Suprapubic skin (tissue), 4 donors: ENCODE measurements around the gene TEP1. TPM values are rescaled to one million over a fixed set of nuclear protein-coding genes. Genes with fewer than 3 reads are reported as not detected.
"Not testable (repeated sequence)": the region's sequence is repeated elsewhere in the genome, so short reads cannot be mapped to it uniquely, and the experiment has no call there.

ENCODE experiments used
- DNase-seq, 2 donors: peaks; one replicate each; pipeline ENCODE4 v3.0.0-alpha.2; 2019; ENCODE audit warnings: low spot score in 2 of 2
- H3K27ac ChIP-seq: fragments of 200-600 bp; sonication (generic); one replicate; pipeline ENCODE4 v1.5.1; 2019
- H3K27me3 ChIP-seq: fragments of 200-600 bp; sonication (generic); one replicate; pipeline ENCODE4 v1.5.1; 2019
- H3K36me3 ChIP-seq: fragments of 200-600 bp; sonication (generic); one replicate; pipeline ENCODE4 v1.5.1; 2019
- H3K4me1 ChIP-seq: fragments of 200-600 bp; sonication (generic); one replicate; pipeline ENCODE4 v1.5.1; 2019
- H3K4me3 ChIP-seq: fragments of 200-600 bp; sonication (generic); one replicate; pipeline ENCODE4 v1.5.1; 2019; ENCODE audit warnings: mild to moderate bottlenecking
- H3K9me3 ChIP-seq: fragments of 200-600 bp; sonication (generic); one replicate; pipeline ENCODE4 v1.5.1; 2019
- EP300 ChIP-seq: sonication (generic); formaldehyde crosslinking; IDR thresholded peaks from one replicate; pipeline ENCODE4 v1.6.1; 2017; ENCODE audit warnings: antibody characterized with exemption
- POLR2A ChIP-seq, 2 donors: fragments of 450-650 bp; IDR thresholded peaks; one replicate each; pipeline ENCODE4 v1.6.1; 2017; ENCODE audit warnings: antibody characterized with exemption in 2 of 2, mild to moderate bottlenecking in 2 of 2, moderate library complexity in 2 of 2
- POLR2AphosphoS5 ChIP-seq, 3 donors: sonication (generic); formaldehyde crosslinking; IDR thresholded peaks; one replicate each; pipeline ENCODE4 v1.6.1; 2017; ENCODE audit warnings: antibody characterized with exemption in 3 of 3
- WGBS: methylation state at CpG from one replicate; pipeline ENCODE4 v1.1.5; 2018; 5-methylcytosine and 5-hydroxymethylcytosine counted together
- total RNA-seq, 4 donors: library from RNA; depleted of rRNA; stranded (reverse); fragments of >200 nt; gene quantifications; one replicate each; pipeline ENCODE4 v1.1.0, GENCODE V29; 2016
- TF ChIP-seq, protein P1 (sequence below), 2 donors: fragments of 200-600 bp in 1 of 2; fragments of 450-650 bp in 1 of 2; sonication (generic) in 1 of 2; IDR thresholded peaks; one replicate each; pipeline ENCODE4 v1.5.1; 2016 to 2019; ENCODE audit warnings: antibody characterized with exemption in 2 of 2, mild to moderate bottlenecking in 1 of 2, moderate library complexity in 1 of 2

Gene TEP1
- total RNA-seq, 4 donors from 2014 or later, result 16.3 to 34.0 (median 25.1) TPM

DNA sequence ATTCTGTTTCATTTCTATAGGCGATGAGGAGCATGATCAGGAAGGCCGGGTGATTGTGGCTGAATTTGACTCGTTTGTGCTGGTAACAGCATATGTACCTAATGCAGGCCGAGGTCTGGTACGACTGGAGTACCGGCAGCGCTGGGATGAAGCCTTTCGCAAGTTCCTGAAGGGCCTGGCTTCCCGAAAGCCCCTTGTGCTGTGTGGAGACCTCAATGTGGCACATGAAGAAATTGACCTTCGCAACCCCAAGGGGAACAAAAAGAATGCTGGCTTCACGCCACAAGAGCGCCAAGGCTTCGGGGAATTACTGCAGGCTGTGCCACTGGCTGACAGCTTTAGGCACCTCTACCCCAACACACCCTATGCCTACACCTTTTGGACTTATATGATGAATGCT lies 43.7 kb upstream of the TEP1 start:
- no peak overlapping the region for H3K4me3 ChIP-seq
- H3K27me3 ChIP-seq, result no peaks in the 10 kb centered on the region
- no peak overlapping the region for H3K27ac ChIP-seq
- TF ChIP-seq EP300 (no peak), POLR2AphosphoS5 (IDR thresholded peaks at IDR 0.05) (no peak), POLR2A (IDR thresholded peaks at IDR 0.05) (no peak)
- TF ChIP-seq, protein P1, sequence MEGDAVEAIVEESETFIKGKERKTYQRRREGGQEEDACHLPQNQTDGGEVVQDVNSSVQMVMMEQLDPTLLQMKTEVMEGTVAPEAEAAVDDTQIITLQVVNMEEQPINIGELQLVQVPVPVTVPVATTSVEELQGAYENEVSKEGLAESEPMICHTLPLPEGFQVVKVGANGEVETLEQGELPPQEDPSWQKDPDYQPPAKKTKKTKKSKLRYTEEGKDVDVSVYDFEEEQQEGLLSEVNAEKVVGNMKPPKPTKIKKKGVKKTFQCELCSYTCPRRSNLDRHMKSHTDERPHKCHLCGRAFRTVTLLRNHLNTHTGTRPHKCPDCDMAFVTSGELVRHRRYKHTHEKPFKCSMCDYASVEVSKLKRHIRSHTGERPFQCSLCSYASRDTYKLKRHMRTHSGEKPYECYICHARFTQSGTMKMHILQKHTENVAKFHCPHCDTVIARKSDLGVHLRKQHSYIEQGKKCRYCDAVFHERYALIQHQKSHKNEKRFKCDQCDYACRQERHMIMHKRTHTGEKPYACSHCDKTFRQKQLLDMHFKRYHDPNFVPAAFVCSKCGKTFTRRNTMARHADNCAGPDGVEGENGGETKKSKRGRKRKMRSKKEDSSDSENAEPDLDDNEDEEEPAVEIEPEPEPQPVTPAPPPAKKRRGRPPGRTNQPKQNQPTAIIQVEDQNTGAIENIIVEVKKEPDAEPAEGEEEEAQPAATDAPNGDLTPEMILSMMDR (IDR thresholded peaks at IDR 0.05), result no peak
- peaks cover 30% of the 10 kb centered on the region for H3K36me3 ChIP-seq
- peaks cover 38% of the 10 kb centered on the region for H3K4me1 ChIP-seq
- H3K9me3 ChIP-seq, result no peaks in the 10 kb centered on the region
- WGBS, result 52% methylated on average over 3 of the region's 13 CpGs
- DNase-seq, result no peak

DNA sequence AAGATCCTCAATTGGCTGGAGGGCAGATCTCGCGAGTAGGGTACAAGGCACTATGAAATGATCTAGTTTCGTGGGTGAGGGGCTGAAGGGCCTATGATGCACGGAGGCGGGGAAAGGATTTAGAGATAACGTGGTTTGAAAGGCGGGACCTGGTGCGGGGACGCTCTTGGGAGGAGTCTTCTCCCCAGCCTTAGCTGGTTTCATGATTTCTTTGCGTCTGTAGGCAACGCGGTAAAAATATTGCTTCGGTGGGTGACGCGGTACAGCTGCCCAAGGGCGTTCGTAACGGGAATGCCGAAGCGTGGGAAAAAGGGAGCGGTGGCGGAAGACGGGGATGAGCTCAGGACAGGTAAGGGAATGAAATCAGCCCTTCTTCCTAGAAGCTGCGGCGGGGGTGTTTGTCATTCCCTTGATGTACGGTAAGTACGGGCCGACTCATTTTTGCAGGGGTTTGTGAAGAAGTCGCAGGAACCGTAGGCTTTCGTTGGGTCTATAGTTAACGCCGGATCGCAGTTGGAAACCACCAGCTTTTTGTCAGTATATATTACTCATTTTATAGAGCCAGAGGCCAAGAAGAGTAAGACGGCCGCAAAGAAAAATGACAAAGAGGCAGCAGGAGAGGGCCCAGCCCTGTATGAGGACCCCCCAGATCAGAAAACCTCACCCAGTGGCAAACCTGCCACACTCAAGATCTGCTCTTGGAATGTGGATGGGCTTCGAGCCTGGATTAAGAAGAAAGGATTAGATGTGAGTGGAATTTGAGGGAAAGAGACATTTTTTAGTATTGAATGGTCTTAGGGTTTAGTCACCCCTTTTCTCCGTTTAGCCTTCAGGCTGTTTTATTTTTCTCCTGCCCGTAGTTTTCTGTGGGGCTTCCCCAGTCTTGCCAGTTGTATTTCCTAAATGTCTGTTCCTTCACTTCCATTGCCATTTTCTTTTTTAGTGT lies 42.3 kb upstream of the TEP1 start:
- WGBS, result 1% methylated on average over 39 of the region's 39 CpGs
- TF ChIP-seq EP300, result no peak
- no peak for TF ChIP-seq POLR2A (IDR thresholded peaks at IDR 0.05)
- TF ChIP-seq POLR2AphosphoS5 (IDR thresholded peaks at IDR 0.05), result no peak
- TF ChIP-seq, protein P1 (IDR thresholded peaks at IDR 0.05), result no peak
- Histone ChIP-seq H3K36me3 (peaks cover 43% of the 10 kb centered on the region), H3K27me3 (no peaks in the 10 kb centered on the region), H3K27ac (peak overlapping the region; percentile 92), H3K4me3 (peak overlapping the region; percentile 57), H3K4me1 (peaks cover 35% of the 10 kb centered on the region), H3K9me3 (no peaks in the 10 kb centered on the region)
- DNase-seq, result peak in 1 of 2 donors; percentile 78

GRCh38 chr14:20454516-20455354 lies 41.4 kb upstream of the TEP1 start, which contains the start of the genes APEX1 and OSGEP:
TSS of gene APEX1 (plus strand) at chr14:20455226. CDS start at chr14:20455646, 420 bp downstream.
TSS of gene OSGEP (minus strand) at chr14:20454812. CDS start at chr14:20454683, 129 bp downstream.
- Histone ChIP-seq H3K4me1 (peaks cover 27% of the 10 kb centered on the region), H3K27ac (peak within 1 kb of the TSS; percentile 92), H3K9me3 (no peaks in the 10 kb centered on the region), H3K36me3 (peaks cover 52% of the 10 kb centered on the region), H3K4me3 (peak within 1 kb of the TSS; percentile 57), H3K27me3 (no peaks in the 10 kb centered on the region)
- TF ChIP-seq POLR2AphosphoS5 (IDR thresholded peaks at IDR 0.05) (peak; percentile 53 to 81 (median 61)), EP300 (no peak), POLR2A (IDR thresholded peaks at IDR 0.05) (peak; percentile 20 to 69)
- WGBS, result 0% methylated on average over 26 of the region's 56 CpGs
- DNase-seq, result peak; percentile 100

DNA sequence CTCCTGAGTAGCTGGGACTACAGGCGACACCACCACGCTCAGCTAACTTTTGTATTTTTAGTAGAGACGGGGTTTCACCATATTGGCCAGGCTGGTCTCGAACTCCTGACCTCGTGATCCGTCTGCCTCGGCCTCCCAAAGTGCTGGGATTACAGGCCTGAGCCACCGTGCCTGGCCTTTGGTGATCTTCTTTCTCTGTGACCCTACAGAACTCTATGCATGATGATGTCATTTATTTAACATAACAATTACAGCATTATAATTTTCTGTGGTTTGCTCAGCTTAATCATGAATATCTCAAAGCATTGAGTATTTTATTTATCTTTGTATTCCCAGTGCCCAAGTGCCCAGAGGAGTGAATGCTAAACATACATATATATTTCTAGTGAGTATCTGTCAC lies 39.5 kb upstream of the TEP1 start:
- peaks cover 26% of the 10 kb centered on the region for H3K4me1 ChIP-seq
- H3K27me3 ChIP-seq, H3K4me3 ChIP-seq, H3K27ac ChIP-seq, H3K9me3 ChIP-seq: not testable (repeated sequence)
- peaks cover 57% of the 10 kb centered on the region for H3K36me3 ChIP-seq
- DNase-seq, result peak in 1 of 2 donors; percentile 7
- WGBS, result 95% methylated on average over 8 of the region's 8 CpGs

GRCh38 chr14:20446889-20447288 lies 33.6 kb upstream of the TEP1 start:
- H3K27ac ChIP-seq, result no peak overlapping the region
- no peaks in the 10 kb centered on the region for H3K27me3 ChIP-seq
- H3K36me3 ChIP-seq, result peaks cover 68% of the 10 kb centered on the region
- H3K9me3 ChIP-seq, result no peaks in the 10 kb centered on the region
- H3K4me3 ChIP-seq, result no peak overlapping the region
- peak in 1 of 2 donors; percentile 5 for DNase-seq
- H3K4me1 ChIP-seq, result no peaks in the 10 kb centered on the region
- WGBS, result 96% methylated on average over 5 of the region's 5 CpGs
- TF ChIP-seq EP300 (no peak), POLR2A (IDR thresholded peaks at IDR 0.05) (no peak), POLR2AphosphoS5 (IDR thresholded peaks at IDR 0.05) (no peak)
- TF ChIP-seq, protein P1 (IDR thresholded peaks at IDR 0.05), result no peak

DNA sequence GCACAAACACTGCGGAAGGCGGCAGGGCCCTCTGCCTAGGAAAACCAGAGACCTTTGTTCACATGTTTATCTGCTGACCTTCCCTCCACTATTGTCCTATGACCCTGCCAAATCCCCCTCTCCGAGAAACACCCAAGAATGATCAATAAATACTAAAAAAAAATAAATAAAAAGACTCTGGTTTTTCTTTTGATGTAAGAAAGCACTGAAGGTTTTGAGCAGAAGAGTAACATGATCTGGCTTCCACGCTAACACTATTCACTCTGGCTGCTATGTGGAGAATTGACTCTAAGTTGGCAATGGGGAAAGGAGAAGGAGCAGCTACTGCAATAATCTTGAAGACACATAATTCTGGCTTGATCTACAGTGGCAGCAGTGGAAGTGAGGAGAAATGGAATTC lies 30.3 kb upstream of the TEP1 start:
- not testable (repeated sequence) for H3K4me1 ChIP-seq, H3K4me3 ChIP-seq, H3K27me3 ChIP-seq, H3K27ac ChIP-seq, H3K9me3 ChIP-seq, DNase-seq
- 62% methylated on average over 4 of the region's 4 CpGs for WGBS
- H3K36me3 ChIP-seq, result peaks cover 36% of the 10 kb centered on the region
